ENCODE data around the gene SLC12A7. TPM values are rescaled to one million over a fixed set of nuclear protein-coding genes. Genes with fewer than 3 reads are reported as not detected.
"Not testable (repeated sequence)": the region's sequence is repeated elsewhere in the genome, so short reads cannot be mapped to it uniquely, and the experiment has no call there.

SLC12A7 gene
- total RNA-seq, 2 donors from 2014 or later: 27.6 to 138 TPM

- H3K27ac ChIP-seq: no peak overlapping the region
- H3K9me3 ChIP-seq: no peaks in the 10 kb centered on the region
- peaks cover 0 to 3% of the 10 kb centered on the region in 2 donors for H3K36me3 ChIP-seq
- no peak for DNase-seq (ENCODE audit: low spot score)
- no peaks in the 10 kb centered on the region for H3K27me3 ChIP-seq (replicated peaks; ENCODE audit: insufficient read depth)
- WGBS: 83% methylated on average over 10 of the region's 10 CpGs
- H3K4me1 ChIP-seq (replicated peaks): no peaks in the 10 kb centered on the region
- no peak for TF ChIP-seq CTCF (IDR thresholded peaks at IDR 0.05)
- no peak for TF ChIP-seq POLR2AphosphoS5 (IDR thresholded peaks at IDR 0.05)
- TF ChIP-seq POLR2A (IDR thresholded peaks at IDR 0.05): no peak
- no peak overlapping the region for H3K4me3 ChIP-seq
- intact Hi-C loops (cut with DNase I): no loop called here
These were observed 49.9 kb downstream of the SLC12A7 start for GRCh38 chr5:1061916-1062315.

DNA sequence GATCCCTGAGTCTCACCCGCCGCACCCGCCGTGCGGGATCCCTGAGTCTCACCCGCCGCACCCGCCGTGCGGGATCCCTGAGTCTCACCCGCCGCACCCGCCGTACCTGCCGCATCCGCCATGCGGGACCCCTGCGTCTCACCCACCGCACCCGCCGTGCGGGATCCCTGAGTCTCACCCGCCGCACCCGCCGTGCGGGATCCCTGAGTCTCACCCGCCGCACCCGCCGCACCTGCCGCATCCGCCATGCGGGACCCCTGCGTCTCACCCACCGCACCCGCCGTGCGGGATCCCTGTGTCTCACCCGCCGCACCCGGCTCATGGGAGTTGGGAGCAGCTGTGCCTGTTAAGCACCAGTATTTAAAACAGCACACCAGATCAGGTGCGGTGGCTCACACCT is 50.6 kb downstream of the SLC12A7 start:
- DNase-seq (ENCODE audit: low spot score); H3K36me3 ChIP-seq; H3K9me3 ChIP-seq; H3K4me1 ChIP-seq (replicated peaks); intact Hi-C loops (cut with DNase I); H3K27ac ChIP-seq; H3K27me3 ChIP-seq (replicated peaks; ENCODE audit: insufficient read depth); H3K4me3 ChIP-seq: not testable (repeated sequence)
- 99% methylated on average over 16 of the region's 43 CpGs for WGBS

- Histone ChIP-seq H3K4me3 (no peak overlapping the region), H3K27ac (no peak overlapping the region), H3K36me3 (peaks cover 0 to 3% of the 10 kb centered on the region in 2 donors), H3K27me3 (replicated peaks; ENCODE audit: insufficient read depth) (no peaks in the 10 kb centered on the region), H3K9me3 (no peaks in the 10 kb centered on the region), H3K4me1 (replicated peaks) (no peaks in the 10 kb centered on the region)
- 79% methylated on average over 19 of the region's 24 CpGs for WGBS
- no peak for TF ChIP-seq POLR2A (IDR thresholded peaks at IDR 0.05)
- TF ChIP-seq CTCF (IDR thresholded peaks at IDR 0.05): no peak
- TF ChIP-seq POLR2AphosphoS5 (IDR thresholded peaks at IDR 0.05): no peak
- DNase-seq (ENCODE audit: low spot score): no peak
- intact Hi-C loops (cut with DNase I): no loop called here
These were observed 51.3 kb downstream of the SLC12A7 start for GRCh38 chr5:1060535-1060981.

GRCh38 chr5:1059884-1060263 is 52.0 kb downstream of the SLC12A7 start:
- H3K27me3 ChIP-seq (replicated peaks; ENCODE audit: insufficient read depth): no peaks in the 10 kb centered on the region
- H3K4me1 ChIP-seq (replicated peaks): no peaks in the 10 kb centered on the region
- peaks cover 0 to 3% of the 10 kb centered on the region in 2 donors for H3K36me3 ChIP-seq
- intact Hi-C loops (cut with DNase I): no loop called here
- DNase-seq (ENCODE audit: low spot score): no peak
- no peak overlapping the region for H3K4me3 ChIP-seq
- WGBS: 89% methylated on average over 17 of the region's 17 CpGs
- TF ChIP-seq POLR2A (IDR thresholded peaks at IDR 0.05): no peak
- no peak for TF ChIP-seq POLR2AphosphoS5 (IDR thresholded peaks at IDR 0.05)
- no peak for TF ChIP-seq CTCF (IDR thresholded peaks at IDR 0.05)
- H3K9me3 ChIP-seq: no peaks in the 10 kb centered on the region
- H3K27ac ChIP-seq: no peak overlapping the region

GRCh38 chr5:1058988-1059883 is 52.6 kb downstream of the SLC12A7 start:
- Histone ChIP-seq H3K9me3 (no peaks in the 10 kb centered on the region), H3K36me3 (peaks cover 0 to 2% of the 10 kb centered on the region in 2 donors), H3K4me1 (replicated peaks) (no peaks in the 10 kb centered on the region), H3K27ac (no peak overlapping the region), H3K4me3 (no peak overlapping the region), H3K27me3 (replicated peaks; ENCODE audit: insufficient read depth) (no peaks in the 10 kb centered on the region)
- DNase-seq (ENCODE audit: low spot score): no peak
- intact Hi-C loops (cut with DNase I): no loop called here
- no peak for TF ChIP-seq POLR2A (IDR thresholded peaks at IDR 0.05)
- no peak for TF ChIP-seq POLR2AphosphoS5 (IDR thresholded peaks at IDR 0.05)
- TF ChIP-seq CTCF (IDR thresholded peaks at IDR 0.05): no peak
- 91% methylated on average over 33 of the region's 34 CpGs for WGBS
